ENCODE measurements around the gene SHOX. TPM values are rescaled to one million over a fixed set of nuclear protein-coding genes. Genes with fewer than 3 reads are reported as not detected.
A peak's percentile ranks its signal among the peaks of the same experiment; 100 is the strongest.
"Not testable (repeated sequence)": the region's sequence is repeated elsewhere in the genome, so short reads cannot be mapped to it uniquely, and the experiment has no call there.

SHOX gene
- polyA plus RNA-seq, 3 donors, result not detected

- H3K9me3 Mint-ChIP-seq, result peaks cover 0 to 16% (median 10%) of the 10 kb centered on the region in 7 donors
- H3K4me3 Mint-ChIP-seq, result no peak overlapping the region
- Histone ChIP-seq H3K9me3 (replicated peaks in 1 of 2; ENCODE audit: control insufficient read depth in 1 of 2, insufficient read depth in 1 of 2, low read length in 2 of 2) (peaks cover 5 to 13% of the 10 kb centered on the region in 2 donors), H3K27ac (ENCODE audit: low read depth in 1 of 2, low read length in 2 of 2) (no peak overlapping the region), H3K27me3 (ENCODE audit: control insufficient read depth in 2 of 2, insufficient read depth in 2 of 2, low read length in 2 of 2) (no peaks in the 10 kb centered on the region), H3K4me2 (replicated peaks; ENCODE audit: extremely low read depth, low read length, poor library complexity, severe bottlenecking) (no peak overlapping the region), H3K79me2 (ENCODE audit: insufficient read depth, low read length) (no peaks in the 10 kb centered on the region), H3K9ac (ENCODE audit: insufficient read depth, low read length, poor library complexity, severe bottlenecking) (no peak overlapping the region), H3K4me3 (replicated peaks in 1 of 3; ENCODE audit: low read depth in 2 of 3, low read length in 3 of 3) (no peak overlapping the region), H2AFZ (ENCODE audit: insufficient read depth, low read depth, low read length, poor library complexity, severe bottlenecking) (no peak overlapping the region), H3K36me3 (replicated peaks in 1 of 2; ENCODE audit: control insufficient read depth in 1 of 2, insufficient read depth in 2 of 2, low read length in 2 of 2) (no peaks in the 10 kb centered on the region), H4K20me1 (ENCODE audit: insufficient read depth, low read length) (no peaks in the 10 kb centered on the region), H3K4me1 (ENCODE audit: control insufficient read depth in 1 of 2, insufficient read depth in 2 of 2, low read length in 2 of 2) (no peaks in the 10 kb centered on the region)
- H3K36me3 Mint-ChIP-seq, result no peaks in the 10 kb centered on the region
- no peak for TF ChIP-seq CTCF (IDR thresholded peaks at IDR 0.05)
- peaks cover 2 to 4% (median 3%) of the 10 kb centered on the region in 3 donors for H3K27me3 Mint-ChIP-seq (ENCODE audit: low read depth in 3 of 3)
- H3K4me1 Mint-ChIP-seq, result no peaks in the 10 kb centered on the region
- intact Hi-C loops (cut with micrococcal nuclease), result no loop called here
- peak overlapping the region in 1 of 7 donors; percentile 6 for H3K27ac Mint-ChIP-seq
- WGBS (ENCODE audit: insufficient coverage), result 56% methylated on average over 12 of the region's 21 CpGs
- no peak for DNase-seq
These were observed 45.3 kb upstream of the SHOX start for GRCh38 chrX:585115-585808.

GRCh38 chrX:586351-586750, 44.2 kb upstream of the SHOX start:
- Mint-ChIP-seq H3K4me1 (no peaks in the 10 kb centered on the region), H3K27me3 (ENCODE audit: low read depth in 3 of 3) (peaks cover 3 to 5% (median 3%) of the 10 kb centered on the region in 3 donors), H3K27ac (no peak overlapping the region), H3K4me3 (no peak overlapping the region), H3K9me3 (peaks cover 0 to 16% (median 10%) of the 10 kb centered on the region in 7 donors), H3K36me3 (no peaks in the 10 kb centered on the region)
- WGBS (ENCODE audit: insufficient coverage), result 100% methylated on average over 3 of the region's 8 CpGs
- Histone ChIP-seq H3K79me2 (ENCODE audit: insufficient read depth, low read length) (no peaks in the 10 kb centered on the region), H2AFZ (ENCODE audit: insufficient read depth, low read depth, low read length, poor library complexity, severe bottlenecking) (no peak overlapping the region), H4K20me1 (ENCODE audit: insufficient read depth, low read length) (no peaks in the 10 kb centered on the region), H3K4me3 (replicated peaks in 1 of 3; ENCODE audit: low read depth in 2 of 3, low read length in 3 of 3) (no peak overlapping the region), H3K4me1 (ENCODE audit: control insufficient read depth in 1 of 2, insufficient read depth in 2 of 2, low read length in 2 of 2) (no peaks in the 10 kb centered on the region), H3K9ac (ENCODE audit: insufficient read depth, low read length, poor library complexity, severe bottlenecking) (no peak overlapping the region), H3K9me3 (replicated peaks in 1 of 2; ENCODE audit: control insufficient read depth in 1 of 2, insufficient read depth in 1 of 2, low read length in 2 of 2) (peaks cover 5 to 13% of the 10 kb centered on the region in 2 donors), H3K27ac (ENCODE audit: low read depth in 1 of 2, low read length in 2 of 2) (no peak overlapping the region), H3K4me2 (replicated peaks; ENCODE audit: extremely low read depth, low read length, poor library complexity, severe bottlenecking) (no peak overlapping the region), H3K27me3 (ENCODE audit: control insufficient read depth in 2 of 2, insufficient read depth in 2 of 2, low read length in 2 of 2) (no peaks in the 10 kb centered on the region), H3K36me3 (replicated peaks in 1 of 2; ENCODE audit: control insufficient read depth in 1 of 2, insufficient read depth in 2 of 2, low read length in 2 of 2) (no peaks in the 10 kb centered on the region)
- DNase-seq, result no peak
- intact Hi-C loops (cut with micrococcal nuclease), result no loop called here
- no peak for TF ChIP-seq CTCF (IDR thresholded peaks at IDR 0.05)

- H3K4me3 ChIP-seq (replicated peaks in 1 of 3; ENCODE audit: low read depth in 2 of 3, low read length in 3 of 3); H3K9ac ChIP-seq (ENCODE audit: insufficient read depth, low read length, poor library complexity, severe bottlenecking); intact Hi-C loops (cut with micrococcal nuclease); H3K4me1 Mint-ChIP-seq; H3K4me2 ChIP-seq (replicated peaks; ENCODE audit: extremely low read depth, low read length, poor library complexity, severe bottlenecking); H3K27ac Mint-ChIP-seq; H3K79me2 ChIP-seq (ENCODE audit: insufficient read depth, low read length); H3K4me3 Mint-ChIP-seq; H3K27me3 ChIP-seq (ENCODE audit: control insufficient read depth in 2 of 2, insufficient read depth in 2 of 2, low read length in 2 of 2); H2AFZ ChIP-seq (ENCODE audit: insufficient read depth, low read depth, low read length, poor library complexity, severe bottlenecking); H3K36me3 ChIP-seq (replicated peaks in 1 of 2; ENCODE audit: control insufficient read depth in 1 of 2, insufficient read depth in 2 of 2, low read length in 2 of 2); H3K36me3 Mint-ChIP-seq; H3K27me3 Mint-ChIP-seq (ENCODE audit: low read depth in 3 of 3); H4K20me1 ChIP-seq (ENCODE audit: insufficient read depth, low read length); DNase-seq; H3K4me1 ChIP-seq (ENCODE audit: control insufficient read depth in 1 of 2, insufficient read depth in 2 of 2, low read length in 2 of 2); H3K27ac ChIP-seq (ENCODE audit: low read depth in 1 of 2, low read length in 2 of 2): not testable (repeated sequence)
- peaks cover 0 to 13% (median 9%) of the 10 kb centered on the region in 7 donors for H3K9me3 Mint-ChIP-seq
- H3K9me3 ChIP-seq (replicated peaks in 1 of 2; ENCODE audit: control insufficient read depth in 1 of 2, insufficient read depth in 1 of 2, low read length in 2 of 2), result peaks cover 8 to 11% of the 10 kb centered on the region in 2 donors
- WGBS (ENCODE audit: insufficient coverage), result 84% methylated on average over 18 of the region's 20 CpGs
These were observed 41.3 kb upstream of the SHOX start for GRCh38 chrX:589261-589660.

All from CD14-positive monocyte (primary cell).